ENCODE results near the gene CNTN3.
A peak's percentile ranks its signal among the peaks of the same experiment; 100 is the strongest.

The CNTN3 gene

GRCh38 chr3:74613060-74613459 lies 1.4 kb downstream of the CNTN3 start:
- Histone ChIP-seq H3K27me3 (no peaks in the 10 kb centered on the region), H3K4me3 (peak overlapping the region; percentile 52 to 55), H3K9me3 (no peaks in the 10 kb centered on the region), H3K4me1 (peaks cover 0 to 16% (median 2%) of the 10 kb centered on the region in 4 donors), H3K36me3 (no peaks in the 10 kb centered on the region), H3K27ac (no peak overlapping the region)
- DNase-seq: no peak
- intact Hi-C loops (cut with DNase I; ENCODE audit: low total_unique reads): no loop called here
- TF ChIP-seq CTCF (IDR thresholded peaks at IDR 0.05): no peak

GRCh38 chr3:74611206-74611605 lies 3.3 kb downstream of the CNTN3 start:
- Histone ChIP-seq H3K36me3 (no peaks in the 10 kb centered on the region), H3K27ac (no peak overlapping the region), H3K9me3 (no peaks in the 10 kb centered on the region), H3K4me3 (no peak overlapping the region), H3K27me3 (no peaks in the 10 kb centered on the region), H3K4me1 (peaks cover 0 to 16% (median 2%) of the 10 kb centered on the region in 4 donors)
- no peak for DNase-seq
- no peak for TF ChIP-seq CTCF (IDR thresholded peaks at IDR 0.05)
- intact Hi-C loops (cut with DNase I; ENCODE audit: low total_unique reads): no loop called here

- TF ChIP-seq CTCF (IDR thresholded peaks at IDR 0.05): no peak
- no peaks in the 10 kb centered on the region for H3K9me3 ChIP-seq
- H3K27me3 ChIP-seq: no peaks in the 10 kb centered on the region
- DNase-seq: no peak
- H3K36me3 ChIP-seq: no peaks in the 10 kb centered on the region
- intact Hi-C loops (cut with DNase I; ENCODE audit: low total_unique reads): no loop called here
- no peak overlapping the region for H3K27ac ChIP-seq
- H3K4me1 ChIP-seq: peaks cover 0 to under 1% (median 0%) of the 10 kb centered on the region in 4 donors
- no peak overlapping the region for H3K4me3 ChIP-seq
These were observed 6.7 kb downstream of the CNTN3 start for GRCh38 chr3:74607803-74608202.

GRCh38 chr3:74606996-74607395 lies 7.5 kb downstream of the CNTN3 start:
- intact Hi-C loops (cut with DNase I; ENCODE audit: low total_unique reads): no loop called here
- no peak overlapping the region for H3K4me3 ChIP-seq
- H3K27ac ChIP-seq: no peak overlapping the region
- no peaks in the 10 kb centered on the region for H3K27me3 ChIP-seq
- H3K9me3 ChIP-seq: no peaks in the 10 kb centered on the region
- H3K36me3 ChIP-seq: no peaks in the 10 kb centered on the region
- no peaks in the 10 kb centered on the region for H3K4me1 ChIP-seq
- TF ChIP-seq CTCF (IDR thresholded peaks at IDR 0.05): no peak
- DNase-seq: no peak

- TF ChIP-seq CTCF (IDR thresholded peaks at IDR 0.05): no peak
- no peaks in the 10 kb centered on the region for H3K36me3 ChIP-seq
- intact Hi-C loops (cut with DNase I; ENCODE audit: low total_unique reads): no loop called here
These were observed 9.0 kb downstream of the CNTN3 start for GRCh38 chr3:74605437-74605836.

GRCh38 chr3:74603292-74603691 lies 11.2 kb downstream of the CNTN3 start:
- no peaks in the 10 kb centered on the region for H3K27me3 ChIP-seq
- no peaks in the 10 kb centered on the region for H3K4me1 ChIP-seq
- no peak for DNase-seq
- no peak overlapping the region for H3K4me3 ChIP-seq
- no peak overlapping the region for H3K27ac ChIP-seq
- TF ChIP-seq CTCF (IDR thresholded peaks at IDR 0.05): no peak
- no peaks in the 10 kb centered on the region for H3K9me3 ChIP-seq
- H3K36me3 ChIP-seq: no peaks in the 10 kb centered on the region
- intact Hi-C loops (cut with DNase I; ENCODE audit: low total_unique reads): no loop called here

More at GRCh38 chr3:74605437-74605836, 9.0 kb downstream of the CNTN3 start:
- Histone ChIP-seq H3K27me3 (no peaks in the 10 kb centered on the region), H3K9me3 (no peaks in the 10 kb centered on the region), H3K4me1 (no peaks in the 10 kb centered on the region), H3K27ac (no peak overlapping the region), H3K4me3 (no peak overlapping the region)
- no peak for DNase-seq
